ENCODE results near the gene OBP2A. TPM values are rescaled to one million over a fixed set of nuclear protein-coding genes. Genes with fewer than 3 reads are reported as not detected.

OBP2A gene
- total and polyA plus RNA-seq, 7 experiments from 2014 or later = not detected

DNA sequence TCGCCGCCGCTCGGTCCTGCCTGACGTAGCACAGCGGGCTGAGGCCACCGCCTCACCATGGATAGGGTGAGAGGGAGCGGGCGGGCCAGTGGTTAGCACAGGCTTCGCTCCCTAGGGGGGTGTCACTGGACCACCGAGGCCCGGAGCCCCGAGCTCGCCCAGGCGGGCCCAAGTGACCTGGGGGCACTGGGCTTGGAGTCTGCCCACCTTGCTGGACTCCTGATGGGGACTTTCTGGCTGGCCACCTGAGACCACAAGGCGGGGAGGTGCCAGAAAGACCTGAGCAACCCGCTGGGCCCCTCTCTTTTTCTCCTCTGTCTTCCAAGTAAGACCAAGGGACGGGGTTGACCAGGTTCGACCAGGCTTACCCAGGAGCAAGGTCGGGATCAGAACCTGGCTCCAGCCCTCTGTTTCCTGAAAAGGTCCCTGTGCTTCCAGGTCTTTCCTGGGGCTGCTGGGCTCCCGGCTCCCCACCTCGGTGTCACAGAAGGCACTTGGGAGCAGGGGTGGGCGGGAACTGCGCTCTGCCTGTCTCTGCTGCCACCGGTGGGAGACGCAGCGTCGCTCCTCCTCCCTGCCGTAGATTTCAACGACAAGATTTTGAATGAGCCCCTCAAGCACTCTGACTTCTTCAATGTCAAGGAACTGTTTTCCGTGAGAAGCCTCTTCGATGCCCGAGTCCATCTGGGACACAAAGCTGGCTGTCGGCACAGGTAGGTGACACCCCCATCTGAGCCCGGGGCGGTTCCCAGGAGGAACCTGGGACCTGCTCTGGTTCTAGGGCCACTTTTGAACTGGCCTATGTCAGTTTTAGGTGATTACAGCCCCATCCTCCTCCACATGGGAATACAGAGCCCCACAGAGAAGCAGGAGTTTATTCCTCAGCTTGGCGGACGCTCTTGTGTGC is 44.4 kb upstream of the OBP2A start:
- H3K27ac Mint-ChIP-seq = peak overlapping the region in 6 of 9 donors; percentile 41 to 96 (median 66)
- CTCF ChIA-PET = no interaction called here
- intact Hi-C loops (cut with micrococcal nuclease) = loop anchor here in 1 of 2 donors (5.0 to 10.0 kb wide), 2 partner anchors 1044 to 1337 kb away; partner anchors contain the start of gene RNU6ATAC

DNA sequence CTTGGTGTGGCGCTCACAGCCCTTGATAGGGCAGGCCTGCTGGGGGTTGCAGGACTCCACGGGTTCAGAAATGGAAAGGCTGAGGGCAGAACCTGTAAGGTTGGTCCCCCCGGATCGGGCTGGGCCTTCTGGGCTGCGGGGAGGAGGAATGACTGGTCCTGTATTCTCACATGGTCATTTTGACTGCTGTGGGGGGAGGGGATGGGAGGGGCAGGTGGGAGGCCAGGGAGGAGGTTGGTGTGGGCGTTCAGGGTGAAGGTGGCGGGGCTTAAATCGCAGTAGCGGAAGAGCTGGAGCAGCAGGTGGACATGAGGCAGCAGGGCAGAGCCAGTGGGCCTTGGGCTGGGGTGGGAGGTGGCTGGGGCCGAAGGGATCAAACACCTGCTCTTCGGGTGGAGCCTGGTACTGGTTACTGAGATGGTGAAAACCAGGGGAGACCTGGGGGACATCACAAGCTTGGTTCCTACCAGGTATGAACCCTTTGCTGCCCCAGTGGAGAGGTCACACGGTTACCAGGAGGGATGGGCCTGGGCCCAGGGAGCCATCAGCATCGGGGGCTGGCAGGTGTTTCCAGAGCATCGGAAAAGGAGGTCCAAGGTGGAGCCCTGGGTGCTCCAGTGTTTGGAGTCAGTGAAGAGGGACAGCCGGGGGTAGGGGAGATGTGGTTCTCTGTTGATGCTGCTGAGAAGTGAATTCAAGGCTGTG is 43.6 kb upstream of the OBP2A start:
- Histone ChIP-seq H3K9me3 (ENCODE audit: control insufficient read depth in 2 of 3, low read length in 3 of 3) (no peaks in the 10 kb centered on the region), H3K27ac (ENCODE audit: low read depth, low read length) (peak overlapping the region; percentile 77), H3K4me3 (ENCODE audit: low read length) (no peak overlapping the region), H3K27me3 (ENCODE audit: control insufficient read depth in 2 of 2, insufficient read depth in 2 of 2, low read length in 2 of 2) (no peaks in the 10 kb centered on the region), H3K36me3 (ENCODE audit: control insufficient read depth in 2 of 3, insufficient read depth in 3 of 3, low read length in 3 of 3) (peaks cover 0 to 45% (median 0%) of the 10 kb centered on the region in 3 experiments), H3K4me1 (ENCODE audit: control insufficient read depth in 2 of 2, insufficient read depth in 2 of 2, low read length in 2 of 2) (peaks cover 10 to 14% of the 10 kb centered on the region in 2 donors)
- peak overlapping the region; percentile 78 to 95 (median 88) for H3K4me3 Mint-ChIP-seq
- no peaks in the 10 kb centered on the region for H3K27me3 Mint-ChIP-seq
- peaks cover 12 to 41% (median 18%) of the 10 kb centered on the region in 7 donors for H3K4me1 Mint-ChIP-seq
- peak overlapping the region in 5 of 9 donors; percentile 17 to 79 (median 59) for H3K27ac Mint-ChIP-seq
- ATAC-seq (no peak), DNase-seq (no peak)
- peaks cover 0 to 17% (median 8%) of the 10 kb centered on the region in 5 donors for H3K36me3 Mint-ChIP-seq
- POLR2A ChIA-PET = no interaction called here
- CTCF ChIA-PET = no interaction called here
- H3K9me3 Mint-ChIP-seq = no peaks in the 10 kb centered on the region
- intact Hi-C loops (cut with micrococcal nuclease) = loop anchor here in 1 of 2 donors (5.0 to 10.0 kb wide), 2 partner anchors 1045 to 1338 kb away; partner anchors contain the start of gene RNU6ATAC

More for the DNA sequence above, 44.4 kb upstream of the OBP2A start:
- H3K27ac ChIP-seq (ENCODE audit: low read depth, low read length) = peak overlapping the region; percentile 77
- POLR2A ChIA-PET = no interaction called here
- peaks cover 10 to 14% of the 10 kb centered on the region in 2 donors for H3K4me1 ChIP-seq (ENCODE audit: control insufficient read depth in 2 of 2, insufficient read depth in 2 of 2, low read length in 2 of 2)
- H3K4me3 ChIP-seq (ENCODE audit: low read length) = peak overlapping the region; percentile 91
- H3K9me3 Mint-ChIP-seq = no peaks in the 10 kb centered on the region
- no peak for DNase-seq
- H3K4me1 Mint-ChIP-seq = peaks cover 12 to 41% (median 18%) of the 10 kb centered on the region in 7 donors
- no peak for ATAC-seq
- H3K27me3 ChIP-seq (ENCODE audit: control insufficient read depth in 2 of 2, insufficient read depth in 2 of 2, low read length in 2 of 2) = no peaks in the 10 kb centered on the region
- H3K9me3 ChIP-seq (ENCODE audit: control insufficient read depth in 2 of 3, low read length in 3 of 3) = no peaks in the 10 kb centered on the region
- no peaks in the 10 kb centered on the region for H3K27me3 Mint-ChIP-seq
- H3K4me3 Mint-ChIP-seq = peak overlapping the region; percentile 78 to 95 (median 88)
- H3K36me3 Mint-ChIP-seq = peaks cover 0 to 17% (median 8%) of the 10 kb centered on the region in 5 donors
- peaks cover 0 to 45% (median 0%) of the 10 kb centered on the region in 3 experiments for H3K36me3 ChIP-seq (ENCODE audit: control insufficient read depth in 2 of 3, insufficient read depth in 3 of 3, low read length in 3 of 3)

DNA sequence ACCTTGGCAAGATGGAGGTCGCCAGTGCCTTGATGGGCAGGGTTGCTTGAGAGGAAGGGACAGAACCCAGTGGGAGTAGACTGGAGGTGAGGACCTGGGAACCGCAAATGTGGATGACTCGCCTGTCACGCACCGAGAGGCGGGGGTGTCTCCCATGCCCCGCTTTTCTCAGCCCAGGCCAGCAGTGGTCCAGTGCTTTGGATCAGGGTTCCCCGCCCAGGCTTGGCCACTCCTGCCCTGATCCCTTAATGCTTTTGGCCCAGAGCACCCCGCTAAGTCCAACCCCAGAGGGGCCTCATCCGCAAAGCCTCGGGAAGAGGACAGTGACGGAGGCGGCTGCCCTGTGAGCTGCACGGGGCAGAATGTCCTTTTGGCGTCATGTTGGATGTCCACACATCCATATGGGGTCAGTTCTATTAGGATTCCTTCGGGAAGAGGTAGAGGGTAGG is 43.0 kb upstream of the OBP2A start:
- DNase-seq (no peak), ATAC-seq (no peak)
- H3K4me1 ChIP-seq (ENCODE audit: control insufficient read depth in 2 of 2, insufficient read depth in 2 of 2, low read length in 2 of 2) = peaks cover 10 to 14% of the 10 kb centered on the region in 2 donors
- H3K27ac ChIP-seq (ENCODE audit: low read depth, low read length) = no peak overlapping the region
- peaks cover 0 to 17% (median 8%) of the 10 kb centered on the region in 5 donors for H3K36me3 Mint-ChIP-seq
- peaks cover 12 to 41% (median 18%) of the 10 kb centered on the region in 7 donors for H3K4me1 Mint-ChIP-seq
- H3K4me3 Mint-ChIP-seq = peak overlapping the region in 8 of 10 donors; percentile 29 to 92 (median 84)
- H3K27me3 Mint-ChIP-seq = no peaks in the 10 kb centered on the region
- POLR2A ChIA-PET = no interaction called here
- peaks cover 0 to 2% (median under 1%) of the 10 kb centered on the region in 11 donors for H3K9me3 Mint-ChIP-seq
- H3K9me3 ChIP-seq (ENCODE audit: control insufficient read depth in 2 of 3, low read length in 3 of 3) = peaks cover 0 to 1% (median 0%) of the 10 kb centered on the region in 3 experiments
- peak overlapping the region in 2 of 9 donors; percentile 17 to 37 for H3K27ac Mint-ChIP-seq
- CTCF ChIA-PET = no interaction called here
- no peaks in the 10 kb centered on the region for H3K27me3 ChIP-seq (ENCODE audit: control insufficient read depth in 2 of 2, insufficient read depth in 2 of 2, low read length in 2 of 2)
- peaks cover 0 to 45% (median 0%) of the 10 kb centered on the region in 3 experiments for H3K36me3 ChIP-seq (ENCODE audit: control insufficient read depth in 2 of 3, insufficient read depth in 3 of 3, low read length in 3 of 3)
- intact Hi-C loops (cut with micrococcal nuclease) = loop anchor here in 1 of 2 donors (5.0 to 10.0 kb wide), 2 partner anchors 1046 to 1338 kb away; partner anchors contain the start of gene RNU6ATAC
- no peak overlapping the region for H3K4me3 ChIP-seq (ENCODE audit: low read length)

DNA sequence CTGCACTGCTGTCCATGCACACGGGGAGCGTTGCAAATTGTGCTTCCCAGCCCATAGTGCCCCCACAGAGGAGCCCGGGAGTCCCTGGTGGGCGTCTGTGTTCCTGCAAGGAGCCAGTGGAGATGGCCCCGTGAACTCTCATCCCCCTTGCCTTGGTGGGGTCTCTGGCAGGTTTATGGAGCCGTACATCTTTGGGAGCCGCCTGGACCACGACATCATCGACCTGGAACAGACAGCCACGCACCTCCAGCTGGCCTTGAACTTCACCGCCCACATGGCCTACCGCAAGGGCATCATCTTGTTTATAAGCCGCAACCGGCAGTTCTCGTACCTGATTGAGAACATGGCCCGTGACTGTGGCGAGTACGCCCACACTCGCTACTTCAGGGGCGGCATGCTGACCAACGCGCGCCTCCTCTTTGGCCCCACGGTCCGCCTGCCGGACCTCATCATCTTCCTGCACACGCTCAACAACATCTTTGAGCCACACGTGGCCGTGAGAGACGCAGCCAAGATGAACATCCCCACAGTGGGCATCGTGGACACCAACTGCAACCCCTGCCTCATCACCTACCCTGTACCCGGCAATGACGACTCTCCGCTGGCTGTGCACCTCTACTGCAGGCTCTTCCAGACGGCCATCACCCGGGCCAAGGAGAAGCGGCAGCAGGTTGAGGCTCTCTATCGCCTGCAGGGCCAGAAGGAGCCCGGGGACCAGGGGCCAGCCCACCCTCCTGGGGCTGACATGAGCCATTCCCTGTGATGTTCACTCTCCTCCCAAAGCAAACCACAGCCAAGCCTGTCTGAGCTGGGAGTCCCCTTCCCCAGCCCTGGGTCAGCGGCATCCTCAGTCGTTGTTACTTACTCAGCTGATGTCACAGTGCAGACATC is 42.3 kb upstream of the OBP2A start:
- Mint-ChIP-seq H3K9me3 (peaks cover 0 to 10% (median 4%) of the 10 kb centered on the region in 11 donors), H3K4me3 (peak overlapping the region in 8 of 10 donors; percentile 3 to 92 (median 76)), H3K36me3 (peaks cover under 1 to 17% (median 8%) of the 10 kb centered on the region in 5 donors), H3K27me3 (no peaks in the 10 kb centered on the region), H3K4me1 (peaks cover 12 to 41% (median 18%) of the 10 kb centered on the region in 7 donors), H3K27ac (peak overlapping the region in 1 of 9 donors; percentile 17)
- Histone ChIP-seq H3K4me3 (ENCODE audit: low read length) (no peak overlapping the region), H3K36me3 (ENCODE audit: control insufficient read depth in 2 of 3, insufficient read depth in 3 of 3, low read length in 3 of 3) (peaks cover 0 to 45% (median 0%) of the 10 kb centered on the region in 3 experiments), H3K27ac (ENCODE audit: low read depth, low read length) (no peak overlapping the region), H3K27me3 (ENCODE audit: control insufficient read depth in 2 of 2, insufficient read depth in 2 of 2, low read length in 2 of 2) (no peaks in the 10 kb centered on the region), H3K9me3 (ENCODE audit: control insufficient read depth in 2 of 3, low read length in 3 of 3) (peaks cover 0 to 8% (median 0%) of the 10 kb centered on the region in 3 experiments), H3K4me1 (ENCODE audit: control insufficient read depth in 2 of 2, insufficient read depth in 2 of 2, low read length in 2 of 2) (peaks cover 10 to 14% of the 10 kb centered on the region in 2 donors)
- ChIA-PET POLR2A (no interaction called here), CTCF (no interaction called here)
- no peak for DNase-seq
- ATAC-seq = no peak
- intact Hi-C loops (cut with micrococcal nuclease) = loop anchor here in 1 of 2 donors (5.0 to 10.0 kb wide), 2 partner anchors 1046 to 1339 kb away; partner anchors contain the start of gene RNU6ATAC

DNA sequence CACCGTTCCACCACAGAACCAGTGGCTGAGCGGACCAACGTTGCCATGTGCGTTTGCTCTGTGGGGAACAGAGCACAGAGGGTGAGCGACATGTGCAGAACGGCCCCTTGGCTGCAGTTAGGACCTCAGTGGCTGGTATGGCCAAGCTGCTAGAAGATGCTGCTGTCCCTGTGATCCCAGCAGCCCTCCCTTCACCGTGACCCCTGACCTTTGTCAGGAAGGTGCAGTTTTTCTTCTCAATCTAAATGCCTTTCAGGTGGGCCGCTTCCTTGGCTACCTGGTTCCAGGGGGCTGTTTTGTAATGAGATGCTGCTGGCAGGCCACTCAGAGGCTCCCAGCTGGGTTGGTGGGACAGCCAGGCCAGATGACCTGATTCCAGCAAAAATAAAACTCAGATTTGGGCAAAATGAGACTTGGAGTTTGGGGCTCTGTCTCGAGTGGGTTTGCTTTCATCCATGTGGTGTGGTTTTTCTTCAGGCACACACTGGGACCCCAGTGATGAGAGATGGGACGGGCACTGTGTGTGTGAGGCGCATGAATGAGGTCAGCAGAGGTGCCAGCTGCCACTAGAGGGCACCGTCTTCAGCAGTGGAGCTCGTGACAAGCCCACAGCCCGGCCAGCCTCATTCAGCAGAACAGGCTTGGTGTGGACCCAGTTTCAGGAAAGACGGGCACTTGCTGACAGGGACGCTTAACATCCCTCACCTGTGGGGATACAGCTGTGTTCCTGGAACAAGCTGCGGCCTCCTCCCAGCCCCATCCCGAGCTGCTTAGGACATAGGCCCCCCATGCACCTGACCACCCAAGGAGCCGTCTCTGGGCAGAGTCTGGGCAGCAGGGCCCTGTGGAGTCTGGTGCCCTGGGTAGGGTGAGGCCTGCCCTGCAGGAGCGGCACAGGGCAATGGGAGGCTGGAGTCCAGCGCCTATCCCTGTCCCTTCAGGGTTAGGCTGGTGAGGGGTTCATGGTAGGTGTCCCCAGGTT is 41.4 kb upstream of the OBP2A start:
- POLR2A ChIA-PET = no interaction called here
- Histone ChIP-seq H3K36me3 (ENCODE audit: control insufficient read depth in 2 of 3, insufficient read depth in 3 of 3, low read length in 3 of 3) (peaks cover 0 to 45% (median 0%) of the 10 kb centered on the region in 3 experiments), H3K27me3 (ENCODE audit: control insufficient read depth in 2 of 2, insufficient read depth in 2 of 2, low read length in 2 of 2) (no peaks in the 10 kb centered on the region), H3K9me3 (ENCODE audit: control insufficient read depth in 2 of 3, low read length in 3 of 3) (peaks cover 0 to 12% (median 0%) of the 10 kb centered on the region in 3 experiments), H3K4me3 (ENCODE audit: low read length) (no peak overlapping the region), H3K4me1 (ENCODE audit: control insufficient read depth in 2 of 2, insufficient read depth in 2 of 2, low read length in 2 of 2) (peaks cover 10 to 14% of the 10 kb centered on the region in 2 donors), H3K27ac (ENCODE audit: low read depth, low read length) (no peak overlapping the region)
- Mint-ChIP-seq H3K4me3 (no peak overlapping the region), H3K27me3 (peaks cover 0 to 5% (median 0%) of the 10 kb centered on the region in 5 donors), H3K9me3 (peaks cover 5 to 19% (median 10%) of the 10 kb centered on the region in 11 donors), H3K36me3 (peaks cover 3 to 23% (median 11%) of the 10 kb centered on the region in 5 donors), H3K4me1 (peaks cover 12 to 34% (median 18%) of the 10 kb centered on the region in 7 donors), H3K27ac (no peak overlapping the region)
- peak in 8 of 9 donors; percentile 32 to 57 (median 39) for DNase-seq
- intact Hi-C loops (cut with micrococcal nuclease) = loop anchor here in 1 of 2 donors (5.0 to 10.0 kb wide), 2 partner anchors 1047 to 1340 kb away; partner anchors contain the start of gene RNU6ATAC
- ATAC-seq = peak; percentile 35
- CTCF ChIA-PET = interaction anchor here (1.3 kb wide), 1 partner anchor 15 kb away, joined by 4 read pairs; no protein-coding TSS in a partner anchor
